Embryonic facial prominence (tissue), 1 donor: ENCODE measurements around the gene SCAMP5.

Experiments used
- DNase-seq: peaks from one replicate; pipeline ENCODE4 v3.0.0-alpha.2; 2016; ENCODE audit errors: extremely low spot score

SCAMP5 gene

DNA sequence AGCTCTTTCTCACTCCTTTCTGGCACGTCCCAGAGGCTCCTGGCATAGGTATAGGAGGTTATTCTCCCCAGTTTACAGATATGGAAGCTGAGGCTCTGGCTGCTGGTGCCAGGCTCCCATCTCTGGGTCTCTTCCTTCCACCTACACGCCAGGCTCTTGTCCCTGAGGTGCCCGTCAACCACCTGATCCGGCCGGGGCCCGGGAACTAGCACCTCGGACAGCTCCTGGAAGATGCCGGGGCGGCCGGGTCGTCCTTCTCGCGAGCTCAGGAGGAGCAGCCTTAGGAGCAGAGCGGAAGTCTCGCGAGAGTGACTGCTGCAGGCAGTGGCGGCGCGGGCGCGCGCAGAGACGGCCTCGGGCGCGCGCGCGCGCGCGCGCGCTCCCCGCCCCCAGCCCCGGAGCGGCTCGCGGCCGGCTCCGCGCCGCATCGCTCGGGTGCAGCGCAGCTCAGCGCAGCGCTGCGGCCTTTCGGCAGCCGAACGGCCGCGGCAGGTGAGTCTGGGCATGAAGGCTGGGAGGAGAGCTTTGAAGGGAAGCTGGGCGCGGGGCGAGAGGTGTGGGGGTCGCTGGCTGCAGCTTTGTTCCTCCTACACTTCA lies at the start of gene SCAMP5:
Gene SCAMP5 (plus strand): TSS at position 382 of the 597 bp plus-strand sequence. CDS start 16,277 bp downstream, outside the sequence.
- peak; percentile 90 for DNase-seq

- peak; percentile 65 for DNase-seq
These were observed 45.1 kb upstream of the SCAMP5 start for GRCh38 chr15:74950078-74950908.

- no peak for DNase-seq
These were observed 44.4 kb upstream of the SCAMP5 start for GRCh38 chr15:74951006-74951405.

GRCh38 chr15:74954515-74954914 lies 40.8 kb upstream of the SCAMP5 start:
- no peak for DNase-seq

DNA sequence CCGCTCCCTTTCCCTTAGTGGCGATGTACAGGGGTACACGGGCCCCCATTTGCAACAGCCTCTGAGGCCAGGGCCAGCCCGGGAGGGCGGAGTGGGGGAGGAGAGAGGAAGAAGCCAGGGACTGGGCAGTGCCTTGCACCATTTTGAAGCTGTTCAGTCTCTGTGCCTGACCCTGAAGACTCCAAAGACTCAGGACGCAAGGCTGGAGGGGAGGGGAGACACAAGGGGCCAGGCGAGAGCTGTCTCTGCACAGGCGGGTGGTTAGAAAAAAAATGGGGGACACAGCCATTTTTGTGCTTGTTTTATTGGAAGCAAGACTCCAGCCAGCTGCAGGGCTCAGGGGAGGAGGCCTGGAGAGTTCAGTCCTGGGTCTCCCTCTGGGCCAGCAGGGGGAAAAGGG lies 40.3 kb upstream of the SCAMP5 start:
- no peak for DNase-seq

DNA sequence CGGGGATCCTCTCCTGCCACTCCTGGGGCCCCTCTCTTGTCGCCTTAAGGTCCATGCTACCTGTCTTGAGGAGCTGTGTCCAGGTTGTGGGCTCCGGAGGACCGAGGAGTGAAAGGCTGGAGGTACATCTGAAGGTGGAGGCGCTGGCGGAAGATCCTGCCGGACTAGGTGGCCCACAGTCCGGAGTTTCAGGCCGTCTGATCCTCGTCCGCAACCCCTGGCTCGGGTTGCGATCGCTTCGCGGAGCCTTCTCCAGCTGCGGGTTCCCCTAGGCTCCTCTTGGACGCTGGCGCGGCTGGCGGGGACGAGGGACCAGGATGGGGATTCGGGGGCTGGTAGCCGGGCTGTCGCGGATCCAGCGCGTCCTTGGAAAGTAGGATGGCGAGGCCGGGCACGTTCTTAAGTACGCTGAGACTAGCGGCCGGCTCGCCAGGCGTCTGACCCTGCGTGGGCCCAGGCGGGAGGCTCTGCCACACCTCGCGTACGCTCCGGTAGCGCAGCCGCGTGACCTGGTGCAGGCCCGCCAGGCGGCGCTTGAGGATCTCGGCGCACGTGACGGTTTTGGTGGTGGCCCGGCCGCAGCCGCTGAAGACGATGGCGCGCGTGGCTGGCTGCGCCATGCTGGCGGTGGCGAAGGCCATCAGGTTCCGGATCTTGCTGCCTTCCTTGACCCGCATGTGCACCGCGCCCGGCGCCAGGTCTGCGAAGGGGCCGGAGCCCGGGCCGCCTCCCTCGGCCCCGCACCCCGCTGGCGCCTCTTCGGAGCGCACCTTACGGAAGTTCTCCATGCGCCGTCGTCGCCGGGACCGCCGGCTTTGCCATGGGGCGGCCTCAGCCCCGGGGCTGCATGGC lies 39.3 kb upstream of the SCAMP5 start:
- DNase-seq = no peak

- DNase-seq = no peak
These were observed 38.5 kb upstream of the SCAMP5 start, which contains the start of gene RPP25 for GRCh38 chr15:74956648-74957475. RPP25 (minus strand) TSS chr15:74956772; CDS start chr15:74956583, 189 bp downstream.

DNA sequence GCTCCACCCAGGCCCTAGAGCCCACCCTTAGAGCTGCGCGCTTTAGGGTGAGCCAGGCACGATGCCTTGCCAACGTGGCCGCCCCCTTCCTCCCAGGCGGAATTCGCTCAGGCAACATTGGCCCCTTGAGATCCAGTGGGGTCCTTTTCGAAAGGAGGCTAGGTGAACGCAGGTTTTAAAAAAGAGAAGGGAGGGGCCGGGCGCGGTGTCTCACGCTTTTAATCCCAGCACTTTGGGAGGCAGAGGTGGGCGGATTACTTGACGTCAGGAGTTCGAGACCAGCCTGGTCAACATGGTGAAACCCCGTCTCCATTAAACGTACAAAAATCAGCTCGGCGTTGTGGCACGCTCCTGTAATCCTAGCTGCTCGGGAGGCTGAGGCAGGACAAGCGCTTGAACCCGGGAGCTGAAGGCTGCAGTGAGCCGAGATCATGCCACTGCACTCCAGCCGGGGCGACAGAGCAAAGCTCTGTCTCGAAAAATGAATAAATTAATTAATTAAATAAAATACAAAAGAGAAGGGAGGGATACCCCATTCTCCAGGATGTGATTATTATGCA lies 37.8 kb upstream of the SCAMP5 start:
- DNase-seq = no peak

GRCh38 chr15:74958320-74958907 lies 36.9 kb upstream of the SCAMP5 start:
- DNase-seq = no peak

GRCh38 chr15:74958908-74959585 lies 36.3 kb upstream of the SCAMP5 start:
- DNase-seq = no peak

- no peak for DNase-seq
These were observed 35.8 kb upstream of the SCAMP5 start for GRCh38 chr15:74959586-74959939.

- DNase-seq = no peak
These were observed 35.1 kb upstream of the SCAMP5 start for GRCh38 chr15:74960286-74960685.

- DNase-seq = no peak
These were observed 34.3 kb upstream of the SCAMP5 start for GRCh38 chr15:74960995-74961588.

GRCh38 chr15:74961616-74962015 lies 33.7 kb upstream of the SCAMP5 start:
- DNase-seq = no peak

GRCh38 chr15:74962219-74962618 lies 33.1 kb upstream of the SCAMP5 start:
- DNase-seq = no peak

DNA sequence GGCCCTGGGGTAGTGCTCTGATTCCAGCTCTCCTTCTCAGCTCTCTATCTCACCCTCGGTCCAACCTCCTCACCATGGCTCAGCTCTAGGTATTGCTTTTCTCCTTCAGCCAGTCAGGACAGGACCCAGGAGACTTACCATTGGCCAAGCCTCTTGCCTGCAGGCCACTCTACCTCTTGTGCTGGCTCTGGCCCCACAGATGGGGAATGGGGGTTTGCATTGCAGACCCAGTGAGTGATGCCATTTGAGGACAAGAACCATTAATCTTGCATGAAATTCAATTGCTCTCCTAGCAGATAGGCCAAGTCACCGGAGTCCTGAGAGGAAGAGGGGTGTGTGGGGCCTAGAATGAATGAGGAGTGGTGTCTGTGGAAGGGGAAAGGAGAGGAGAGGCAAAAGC lies 32.7 kb upstream of the SCAMP5 start:
- DNase-seq = no peak

DNA sequence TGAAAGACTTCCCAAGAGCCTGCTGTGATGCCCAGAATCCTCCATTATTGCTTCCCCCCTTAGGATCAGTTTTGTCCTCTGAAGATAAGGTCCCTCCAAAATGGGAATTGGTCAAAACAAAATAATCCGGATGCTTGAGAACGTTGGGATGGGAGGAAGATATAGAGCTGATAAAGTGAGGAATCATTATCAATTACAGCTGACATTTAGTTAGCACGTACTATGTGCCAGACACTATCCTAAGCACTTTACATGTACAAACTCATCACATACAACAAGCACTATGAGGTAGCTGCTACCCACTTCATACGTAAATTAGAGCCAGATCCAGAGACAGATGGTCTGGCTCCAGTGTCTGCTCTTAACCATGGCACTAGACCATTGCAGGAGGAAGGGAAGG lies 32.1 kb upstream of the SCAMP5 start:
- DNase-seq = no peak

- DNase-seq = no peak
These were observed 30.6 kb upstream of the SCAMP5 start for GRCh38 chr15:74964794-74965193.

DNA sequence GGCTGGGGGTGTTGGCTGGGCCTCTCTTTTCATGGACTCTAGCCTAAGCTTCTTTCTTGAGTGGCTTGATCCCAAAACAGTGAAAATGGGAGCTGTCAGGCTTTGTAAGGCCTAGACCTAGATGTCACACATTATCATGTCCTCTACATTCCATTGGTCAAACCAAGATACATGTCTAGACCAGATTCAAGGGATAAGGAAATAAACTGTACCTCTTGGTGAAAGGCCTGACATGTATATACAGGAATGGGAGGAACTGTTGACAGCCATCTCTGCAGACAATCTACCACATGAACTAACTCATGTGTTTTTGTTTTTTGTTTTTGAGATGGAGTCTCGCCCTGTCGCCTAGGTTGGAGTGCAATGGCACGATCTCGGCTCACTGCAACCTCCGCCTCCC lies 27.7 kb upstream of the SCAMP5 start:
- DNase-seq = no peak

- no peak for DNase-seq
These were observed 19.2 kb upstream of the SCAMP5 start for GRCh38 chr15:74976159-74976558.
